ENCODE measurements around the gene SSBP4. TPM values are rescaled to one million over a fixed set of nuclear protein-coding genes. Genes with fewer than 3 reads are reported as not detected.

The SSBP4 gene
- total and polyA plus RNA-seq, 2 experiments from 2014 or later, result 44.4 to 52.0 TPM

- TF ChIP-seq, protein P1, sequence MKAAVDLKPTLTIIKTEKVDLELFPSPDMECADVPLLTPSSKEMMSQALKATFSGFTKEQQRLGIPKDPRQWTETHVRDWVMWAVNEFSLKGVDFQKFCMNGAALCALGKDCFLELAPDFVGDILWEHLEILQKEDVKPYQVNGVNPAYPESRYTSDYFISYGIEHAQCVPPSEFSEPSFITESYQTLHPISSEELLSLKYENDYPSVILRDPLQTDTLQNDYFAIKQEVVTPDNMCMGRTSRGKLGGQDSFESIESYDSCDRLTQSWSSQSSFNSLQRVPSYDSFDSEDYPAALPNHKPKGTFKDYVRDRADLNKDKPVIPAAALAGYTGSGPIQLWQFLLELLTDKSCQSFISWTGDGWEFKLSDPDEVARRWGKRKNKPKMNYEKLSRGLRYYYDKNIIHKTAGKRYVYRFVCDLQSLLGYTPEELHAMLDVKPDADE (IDR thresholded peaks at IDR 0.05), result no peak
- TF ChIP-seq NANOG (IDR thresholded peaks at IDR 0.05; ENCODE audit: borderline replicate concordance), result no peak
- TF ChIP-seq ZNF331 (CRISPR knock-in tag; IDR thresholded peaks at IDR 0.05; ENCODE audit: low read depth), result no peak
- no peak for TF ChIP-seq CTCF (conservative IDR thresholded peaks at IDR 0.05; ENCODE audit: low read depth in 2 of 2)
- TF ChIP-seq, protein P2, sequence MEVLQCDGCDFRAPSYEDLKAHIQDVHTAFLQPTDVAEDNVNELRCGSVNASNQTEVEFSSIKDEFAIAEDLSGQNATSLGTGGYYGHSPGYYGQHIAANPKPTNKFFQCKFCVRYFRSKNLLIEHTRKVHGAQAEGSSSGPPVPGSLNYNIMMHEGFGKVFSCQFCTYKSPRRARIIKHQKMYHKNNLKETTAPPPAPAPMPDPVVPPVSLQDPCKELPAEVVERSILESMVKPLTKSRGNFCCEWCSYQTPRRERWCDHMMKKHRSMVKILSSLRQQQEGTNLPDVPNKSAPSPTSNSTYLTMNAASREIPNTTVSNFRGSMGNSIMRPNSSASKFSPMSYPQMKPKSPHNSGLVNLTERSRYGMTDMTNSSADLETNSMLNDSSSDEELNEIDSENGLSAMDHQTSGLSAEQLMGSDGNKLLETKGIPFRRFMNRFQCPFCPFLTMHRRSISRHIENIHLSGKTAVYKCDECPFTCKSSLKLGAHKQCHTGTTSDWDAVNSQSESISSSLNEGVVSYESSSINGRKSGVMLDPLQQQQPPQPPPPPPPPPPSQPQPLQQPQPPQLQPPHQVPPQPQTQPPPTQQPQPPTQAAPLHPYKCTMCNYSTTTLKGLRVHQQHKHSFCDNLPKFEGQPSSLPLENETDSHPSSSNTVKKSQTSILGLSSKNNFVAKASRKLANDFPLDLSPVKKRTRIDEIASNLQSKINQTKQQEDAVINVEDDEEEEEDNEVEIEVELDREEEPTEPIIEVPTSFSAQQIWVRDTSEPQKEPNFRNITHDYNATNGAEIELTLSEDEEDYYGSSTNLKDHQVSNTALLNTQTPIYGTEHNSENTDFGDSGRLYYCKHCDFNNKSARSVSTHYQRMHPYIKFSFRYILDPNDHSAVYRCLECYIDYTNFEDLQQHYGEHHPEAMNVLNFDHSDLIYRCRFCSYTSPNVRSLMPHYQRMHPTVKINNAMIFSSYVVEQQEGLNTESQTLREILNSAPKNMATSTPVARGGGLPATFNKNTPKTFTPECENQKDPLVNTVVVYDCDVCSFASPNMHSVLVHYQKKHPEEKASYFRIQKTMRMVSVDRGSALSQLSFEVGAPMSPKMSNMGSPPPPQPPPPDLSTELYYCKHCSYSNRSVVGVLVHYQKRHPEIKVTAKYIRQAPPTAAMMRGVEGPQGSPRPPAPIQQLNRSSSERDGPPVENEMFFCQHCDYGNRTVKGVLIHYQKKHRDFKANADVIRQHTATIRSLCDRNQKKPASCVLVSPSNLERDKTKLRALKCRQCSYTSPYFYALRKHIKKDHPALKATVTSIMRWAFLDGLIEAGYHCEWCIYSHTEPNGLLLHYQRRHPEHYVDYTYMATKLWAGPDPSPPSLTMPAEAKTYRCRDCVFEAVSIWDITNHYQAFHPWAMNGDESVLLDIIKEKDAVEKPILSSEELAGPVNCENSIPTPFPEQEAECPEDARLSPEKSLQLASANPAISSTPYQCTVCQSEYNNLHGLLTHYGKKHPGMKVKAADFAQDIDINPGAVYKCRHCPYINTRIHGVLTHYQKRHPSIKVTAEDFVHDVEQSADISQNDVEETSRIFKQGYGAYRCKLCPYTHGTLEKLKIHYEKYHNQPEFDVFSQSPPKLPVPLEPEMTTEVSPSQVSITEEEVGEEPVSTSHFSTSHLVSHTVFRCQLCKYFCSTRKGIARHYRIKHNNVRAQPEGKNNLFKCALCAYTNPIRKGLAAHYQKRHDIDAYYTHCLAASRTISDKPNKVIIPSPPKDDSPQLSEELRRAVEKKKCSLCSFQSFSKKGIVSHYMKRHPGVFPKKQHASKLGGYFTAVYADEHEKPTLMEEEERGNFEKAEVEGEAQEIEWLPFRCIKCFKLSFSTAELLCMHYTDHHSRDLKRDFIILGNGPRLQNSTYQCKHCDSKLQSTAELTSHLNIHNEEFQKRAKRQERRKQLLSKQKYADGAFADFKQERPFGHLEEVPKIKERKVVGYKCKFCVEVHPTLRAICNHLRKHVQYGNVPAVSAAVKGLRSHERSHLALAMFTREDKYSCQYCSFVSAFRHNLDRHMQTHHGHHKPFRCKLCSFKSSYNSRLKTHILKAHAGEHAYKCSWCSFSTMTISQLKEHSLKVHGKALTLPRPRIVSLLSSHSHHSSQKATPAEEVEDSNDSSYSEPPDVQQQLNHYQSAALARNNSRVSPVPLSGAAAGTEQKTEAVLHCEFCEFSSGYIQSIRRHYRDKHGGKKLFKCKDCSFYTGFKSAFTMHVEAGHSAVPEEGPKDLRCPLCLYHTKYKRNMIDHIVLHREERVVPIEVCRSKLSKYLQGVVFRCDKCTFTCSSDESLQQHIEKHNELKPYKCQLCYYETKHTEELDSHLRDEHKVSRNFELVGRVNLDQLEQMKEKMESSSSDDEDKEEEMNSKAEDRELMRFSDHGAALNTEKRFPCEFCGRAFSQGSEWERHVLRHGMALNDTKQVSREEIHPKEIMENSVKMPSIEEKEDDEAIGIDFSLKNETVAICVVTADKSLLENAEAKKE (CRISPR knock-in tag; IDR thresholded peaks at IDR 0.05), result no peak
These were observed 59.5 kb downstream of the SSBP4 start (continued) for GRCh38 chr19:18478545-18479311.
